Left lung (tissue), 10 donors: ENCODE measurements around the gene COX4I1. TPM values are rescaled to one million over a fixed set of nuclear protein-coding genes. Genes with fewer than 3 reads are reported as not detected.

ENCODE experiments used
- ATAC-seq: fragments of 200-7000 bp; cut with Tn5 transposase; one replicate; pipeline ENCODE4 v1.9.1; 2020; ENCODE audit warnings: moderate library complexity
- DNase-seq, 4 donors: peaks; one replicate each; pipeline ENCODE4 v3.0.0-alpha.2; 2013 to 2020
- H3K27ac ChIP-seq, 2 donors: fragments of 200-600 bp; sonication (generic) in 1 of 2; one replicate each; pipeline versions ENCODE4 v1.5.0 to v1.8.0; 2020 to 2021
- H3K27me3 ChIP-seq, 2 donors: fragments of 200-600 bp; sonication (generic) in 1 of 2; one replicate each; pipeline versions ENCODE4 v1.5.0 to v1.8.0; 2020 to 2021
- H3K36me3 ChIP-seq, 2 donors: fragments of 200-600 bp; sonication (generic) in 1 of 2; one replicate each; pipeline versions ENCODE4 v1.5.0 to v1.8.0; 2020 to 2021
- H3K4me1 ChIP-seq, 2 donors: fragments of 200-600 bp; one replicate each; pipeline ENCODE4 v1.8.0; 2021
- H3K4me3 ChIP-seq, 2 donors: fragments of 200-600 bp; sonication (generic) in 1 of 2; one replicate each; pipeline versions ENCODE4 v1.5.0 to v1.8.0; 2020 to 2021; ENCODE audit warnings: mild to moderate bottlenecking in 1 of 2
- H3K9me3 ChIP-seq, 2 donors: fragments of 200-600 bp; sonication (generic) in 1 of 2; one replicate each; pipeline versions ENCODE4 v1.5.0 to v1.8.0; 2020 to 2021
- intact Hi-C, 2 donors: fragments of 100-400 bp; cut with DNase I; formaldehyde crosslinking; loops; one replicate each; pipeline versions ENCODE4 v1.11.2 to v1.14.2; 2022
- polyA plus RNA-seq, 6 donors: library from polyadenylated mRNA; unstranded; fragments of 120-200 nt; gene quantifications; one replicate each; pipeline ENCODE4 v1.2.1, GENCODE V29; 2013; ENCODE audit not compliant: insufficient read length in 6 of 6
- total RNA-seq, 2 donors: library from RNA; stranded (reverse); fragmentation: NEBNext Ultra II Directional; extraction: Animal tissue kit (Norgen Biotek cat#: 25700); gene quantifications; one replicate each; pipeline ENCODE4 v1.2.1, GENCODE V29; 2021
- TF ChIP-seq, protein P1 (sequence below), 2 donors: fragments of 200-600 bp; sonication (generic) in 1 of 2; IDR thresholded peaks; one replicate each; pipeline versions ENCODE4 v1.5.0 to v1.8.0; 2021; ENCODE audit warnings: antibody characterized with exemption in 2 of 2
- donor health status: DM: no; HTN: yes; CAD: no.
- donor health status: DM: no; HTN: no; CAD: no.

Gene COX4I1
- total and polyA plus RNA-seq, 8 donors: 272 to 418 (median 314) TPM

DNA sequence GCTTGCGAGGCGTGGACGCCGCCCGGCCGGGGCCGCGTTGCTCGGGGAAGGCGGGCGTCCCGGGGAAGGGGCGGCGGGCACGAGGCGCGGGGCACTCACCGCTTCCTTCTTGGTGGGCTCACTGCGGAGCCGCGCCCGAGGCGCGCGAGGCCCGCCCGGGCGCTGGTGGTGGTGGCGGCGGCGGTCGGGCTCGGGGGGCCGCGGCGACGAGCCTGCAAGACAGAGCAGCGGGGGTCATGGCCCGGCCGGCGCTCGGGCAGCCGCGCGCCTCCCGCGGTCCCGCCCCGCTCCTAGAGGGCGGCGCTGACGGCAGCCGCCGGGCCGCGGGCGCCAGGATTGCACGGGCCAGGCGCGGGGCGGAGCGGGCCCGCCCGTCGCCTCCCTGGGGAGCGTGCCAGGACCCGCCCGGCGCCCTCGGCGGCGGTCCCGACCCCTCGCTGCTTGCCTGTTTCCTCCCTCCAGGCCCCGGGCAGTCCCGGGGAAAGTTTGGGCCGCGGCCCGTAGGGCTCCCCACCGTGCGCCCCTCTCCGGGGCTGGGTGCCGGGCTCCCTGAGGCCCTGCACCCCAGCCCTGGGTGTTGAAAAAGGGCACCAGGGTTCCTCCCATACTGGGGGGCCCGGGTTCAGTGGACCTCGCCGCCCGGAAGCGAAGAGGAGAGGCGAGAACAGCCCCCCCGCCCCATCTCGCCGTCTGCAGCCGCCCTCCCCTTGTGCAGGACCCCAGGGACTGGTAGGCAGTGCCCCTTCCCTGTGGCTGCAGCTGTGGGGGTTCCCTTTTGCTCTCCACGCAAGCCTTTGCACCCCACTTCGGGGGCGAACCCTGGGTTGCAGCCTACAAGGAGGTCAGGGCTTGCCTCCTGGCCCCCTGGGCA lies 48.4 kb upstream of the COX4I1 start, which contains the start of gene C16orf74:
Gene C16orf74 (minus strand): TSS at position 270 of the 871 bp plus-strand sequence. CDS start 15,879 bp downstream, outside the sequence.
- intact Hi-C loops: no loop called here
- peak within 1 kb of the TSS; percentile 44 to 50 for H3K4me3 ChIP-seq
- no peak within 1 kb of the TSS for H3K27ac ChIP-seq
- DNase-seq (peak in 3 of 4 donors; percentile 43 to 91 (median 75)), ATAC-seq (peak; percentile 85)
- H3K9me3 ChIP-seq: no peaks in the 10 kb centered on the region
- TF ChIP-seq, protein P1, sequence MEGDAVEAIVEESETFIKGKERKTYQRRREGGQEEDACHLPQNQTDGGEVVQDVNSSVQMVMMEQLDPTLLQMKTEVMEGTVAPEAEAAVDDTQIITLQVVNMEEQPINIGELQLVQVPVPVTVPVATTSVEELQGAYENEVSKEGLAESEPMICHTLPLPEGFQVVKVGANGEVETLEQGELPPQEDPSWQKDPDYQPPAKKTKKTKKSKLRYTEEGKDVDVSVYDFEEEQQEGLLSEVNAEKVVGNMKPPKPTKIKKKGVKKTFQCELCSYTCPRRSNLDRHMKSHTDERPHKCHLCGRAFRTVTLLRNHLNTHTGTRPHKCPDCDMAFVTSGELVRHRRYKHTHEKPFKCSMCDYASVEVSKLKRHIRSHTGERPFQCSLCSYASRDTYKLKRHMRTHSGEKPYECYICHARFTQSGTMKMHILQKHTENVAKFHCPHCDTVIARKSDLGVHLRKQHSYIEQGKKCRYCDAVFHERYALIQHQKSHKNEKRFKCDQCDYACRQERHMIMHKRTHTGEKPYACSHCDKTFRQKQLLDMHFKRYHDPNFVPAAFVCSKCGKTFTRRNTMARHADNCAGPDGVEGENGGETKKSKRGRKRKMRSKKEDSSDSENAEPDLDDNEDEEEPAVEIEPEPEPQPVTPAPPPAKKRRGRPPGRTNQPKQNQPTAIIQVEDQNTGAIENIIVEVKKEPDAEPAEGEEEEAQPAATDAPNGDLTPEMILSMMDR (IDR thresholded peaks at IDR 0.05): no peak
- H3K36me3 ChIP-seq: no peaks in the 10 kb centered on the region
- H3K4me1 ChIP-seq: peaks cover 12 to 31% of the 10 kb centered on the region in 2 donors
- H3K27me3 ChIP-seq: peaks cover 0 to 30% of the 10 kb centered on the region in 2 donors

DNA sequence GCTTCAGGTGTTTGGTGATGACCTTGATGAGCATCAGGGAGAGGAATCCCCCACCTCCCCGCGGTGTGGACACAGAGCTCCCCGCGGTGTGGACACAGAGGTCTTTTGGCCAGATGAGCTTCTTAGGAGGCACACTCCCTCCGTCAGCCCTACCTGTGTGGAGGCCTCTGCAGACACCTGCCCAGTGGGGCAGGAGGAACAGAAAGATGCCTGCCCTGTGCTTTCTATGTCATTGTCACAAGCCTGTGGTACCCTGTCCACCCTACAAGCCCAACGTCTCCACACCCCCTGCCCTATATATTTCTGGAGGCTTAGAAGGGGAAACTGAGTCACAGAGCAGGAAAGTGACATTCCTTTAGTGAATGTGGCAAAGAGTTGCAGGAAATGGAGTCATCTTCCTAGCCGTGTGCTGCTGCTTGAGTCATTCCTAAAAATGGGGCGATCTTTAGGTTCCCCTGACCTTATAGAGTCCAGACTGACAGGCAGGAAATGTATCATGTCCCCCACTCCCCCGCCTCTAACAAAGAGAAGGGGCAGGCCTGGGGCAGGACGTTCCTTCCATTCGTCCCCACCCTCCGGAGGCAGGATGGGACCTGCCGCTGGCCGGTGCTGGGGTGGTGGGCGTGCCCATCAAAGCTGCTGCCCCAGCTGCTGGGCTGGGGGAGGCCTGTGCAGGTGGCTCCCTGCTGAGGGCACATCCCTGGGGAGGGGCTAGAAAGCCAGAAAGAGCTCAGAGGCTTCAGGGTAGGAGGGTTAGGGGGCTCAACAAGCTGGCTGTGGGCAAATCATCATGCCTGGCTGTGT lies 47.6 kb upstream of the COX4I1 start:
- Histone ChIP-seq H3K27ac (no peak overlapping the region), H3K4me3 (no peak overlapping the region), H3K4me1 (peaks cover 12 to 31% of the 10 kb centered on the region in 2 donors), H3K36me3 (no peaks in the 10 kb centered on the region), H3K9me3 (no peaks in the 10 kb centered on the region), H3K27me3 (peaks cover 0 to 30% of the 10 kb centered on the region in 2 donors)
- ATAC-seq (no peak), DNase-seq (no peak)
- TF ChIP-seq, protein P1 (IDR thresholded peaks at IDR 0.05): no peak
- intact Hi-C loops: no loop called here

DNA sequence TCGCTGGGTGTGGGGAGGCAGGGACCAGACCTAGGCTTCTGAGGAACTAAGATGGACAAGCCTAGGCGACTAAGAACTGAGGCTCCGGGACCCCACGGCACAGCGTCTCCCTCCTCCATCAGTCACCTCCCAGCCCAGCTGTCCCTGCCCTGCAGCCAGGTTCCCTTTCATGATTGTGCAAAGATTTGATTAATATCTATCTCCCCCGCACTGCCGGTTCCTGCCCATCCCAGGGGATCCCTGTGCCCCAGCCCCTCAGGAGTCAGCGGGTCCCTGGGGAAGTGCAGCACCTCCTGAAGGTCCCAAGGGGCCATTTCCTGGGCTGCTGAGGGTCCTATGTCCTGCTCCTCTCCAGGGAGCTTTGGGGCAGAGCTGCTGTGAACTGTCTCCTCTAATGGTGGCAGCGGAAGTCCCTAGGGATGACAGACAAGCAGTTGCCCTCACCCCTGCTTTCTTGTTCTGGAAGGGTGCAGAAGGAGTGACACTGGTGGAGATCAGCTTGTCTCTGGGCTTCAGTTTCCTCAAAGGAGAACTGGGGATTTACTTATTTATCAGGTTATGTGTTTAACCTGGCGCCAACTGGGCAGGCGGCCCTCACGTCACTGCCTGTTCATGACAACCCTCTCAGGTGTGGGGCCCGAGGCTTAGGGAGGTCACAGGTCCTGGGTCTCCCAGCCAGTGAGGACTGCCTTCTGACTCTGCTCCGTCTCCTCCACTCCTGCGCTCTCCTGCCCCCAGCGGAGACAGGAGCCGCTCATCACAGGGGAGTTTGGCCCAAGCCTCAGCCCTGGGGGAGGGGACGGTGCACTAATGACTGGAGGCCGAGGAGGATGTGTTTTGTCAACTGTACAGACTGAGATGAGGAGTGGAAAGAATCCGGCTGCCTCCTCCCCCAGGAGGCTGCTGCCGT lies 46.7 kb upstream of the COX4I1 start:
- H3K27ac ChIP-seq: no peak overlapping the region
- intact Hi-C loops: no loop called here

DNA sequence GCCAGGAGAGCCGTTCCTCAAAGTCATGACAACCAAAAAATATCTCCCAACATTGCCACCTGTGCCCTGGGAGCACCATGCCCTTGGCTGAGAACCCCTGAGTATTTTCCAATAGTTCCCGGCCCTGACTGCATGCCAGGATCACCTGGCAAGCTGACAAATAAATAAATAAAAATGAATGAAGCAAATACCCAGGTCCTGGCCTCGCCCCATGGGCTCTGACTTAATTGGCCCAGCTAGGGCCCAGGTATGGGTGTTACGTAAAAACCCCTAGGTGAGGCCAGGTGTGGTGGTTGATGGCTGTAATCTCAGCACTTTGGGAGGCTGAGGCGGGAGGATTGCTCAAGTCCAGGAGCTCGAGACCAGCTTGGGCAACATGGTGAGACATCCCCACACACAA lies 45.9 kb upstream of the COX4I1 start:
- no peak overlapping the region for H3K27ac ChIP-seq
- H3K4me3 ChIP-seq: no peak overlapping the region
- H3K9me3 ChIP-seq: no peaks in the 10 kb centered on the region
- H3K4me1 ChIP-seq: peaks cover 12 to 32% of the 10 kb centered on the region in 2 donors
- TF ChIP-seq, protein P1 (IDR thresholded peaks at IDR 0.05): no peak
- H3K27me3 ChIP-seq: peaks cover 0 to 30% of the 10 kb centered on the region in 2 donors
- no peak for ATAC-seq
- no peaks in the 10 kb centered on the region for H3K36me3 ChIP-seq
- no peak for DNase-seq
- intact Hi-C loops: no loop called here

More for the DNA sequence above, 46.7 kb upstream of the COX4I1 start:
- H3K36me3 ChIP-seq: no peaks in the 10 kb centered on the region
- H3K4me1 ChIP-seq: peaks cover 12 to 31% of the 10 kb centered on the region in 2 donors
- DNase-seq (peak in 1 of 4 donors; percentile 59), ATAC-seq (no peak)
- H3K4me3 ChIP-seq: no peak overlapping the region
- H3K27me3 ChIP-seq: peaks cover 0 to 30% of the 10 kb centered on the region in 2 donors
- H3K9me3 ChIP-seq: no peaks in the 10 kb centered on the region
- TF ChIP-seq, protein P1 (IDR thresholded peaks at IDR 0.05): no peak
